ENCODE results near the gene RNF169. TPM values are rescaled to one million over a fixed set of nuclear protein-coding genes. Genes with fewer than 3 reads are reported as not detected.

The RNF169 gene
- polyA plus RNA-seq, 2 of the 4 experiments (the other 2 are of a cell fraction) = 6.3 to 11.1 TPM

- CTCF ChIA-PET = interaction anchor here (5.4 to 6.9 kb wide), 2 partner anchors 12 to 13 kb away, joined by 29 to 38 read pairs; no protein-coding TSS in a partner anchor
- TF ChIP-seq FOSL2 (IDR thresholded peaks at IDR 0.05) = no peak
- no peak for TF ChIP-seq FOSL2 (CRISPR knock-in tag; IDR thresholded peaks at IDR 0.05)
- TF ChIP-seq RFX5 (IDR thresholded peaks at IDR 0.05) = no peak
- no peak for TF ChIP-seq PHF8 (IDR thresholded peaks at IDR 0.05; ENCODE audit: borderline replicate concordance, low read depth)
- no peak for TF ChIP-seq CEBPB (IDR thresholded peaks at IDR 0.05)
- no peak for TF ChIP-seq ESRRA (IDR thresholded peaks at IDR 0.05; ENCODE audit: borderline replicate concordance, low read length)
- FAIRE-seq (no peak), DNase-seq (ENCODE audit: low read depth in 1 of 2, low spot score in 1 of 2) (no peak), ATAC-seq (no peak)
- 86% methylated on average over 4 of the region's 4 CpGs for WGBS (ENCODE audit: missing lambda C conversion rate)
- POLR2A ChIA-PET = no interaction called here
- Histone ChIP-seq H3K9me3 (no peaks in the 10 kb centered on the region), H3K4me1 (no peaks in the 10 kb centered on the region), H3K4me2 (no peak overlapping the region), H3K4me3 (no peak overlapping the region), H3K27ac (no peak overlapping the region)
Measured at GRCh38 chr11:74713686-74714085, 35.0 kb upstream of the RNF169 start.

- TF ChIP-seq POLR2A (IDR thresholded peaks at IDR 0.05; ENCODE audit: low read length) = no peak
- no peak for TF ChIP-seq USF2 (IDR thresholded peaks at IDR 0.05)
- TF ChIP-seq SREBF2 (IDR thresholded peaks at IDR 0.05) = no peak
- Histone ChIP-seq H3K4me1 (no peaks in the 10 kb centered on the region), H3K27ac (no peak overlapping the region), H3K9me3 (no peaks in the 10 kb centered on the region), H3K4me3 (no peak overlapping the region), H3K4me2 (no peak overlapping the region)
- ChIA-PET POLR2A (no interaction called here), CTCF (interaction anchor here (1.4 to 6.9 kb wide), 4 partner anchors 12 to 80 kb away, joined by 4 to 38 read pairs (median 24); no protein-coding TSS in a partner anchor)
- WGBS (ENCODE audit: missing lambda C conversion rate) = 93% methylated on average over 7 of the region's 7 CpGs
- no peak for DNase-seq (ENCODE audit: low read depth in 1 of 2, low spot score in 1 of 2)
- ATAC-seq = no peak
- FAIRE-seq = no peak
Measured at GRCh38 chr11:74714904-74715303, 33.7 kb upstream of the RNF169 start.

- DNase-seq (ENCODE audit: low read depth in 1 of 2, low spot score in 1 of 2) (no peak), FAIRE-seq (no peak), ATAC-seq (no peak)
- POLR2A ChIA-PET = no interaction called here
- Histone ChIP-seq H3K4me2 (no peak overlapping the region), H3K4me1 (no peaks in the 10 kb centered on the region), H3K27ac (peak overlapping the region in 1 of 2 experiments; percentile 10; a peak in 1 of 6 replicates), H3K9me3 (no peaks in the 10 kb centered on the region), H3K4me3 (no peak overlapping the region)
- WGBS (ENCODE audit: missing lambda C conversion rate) = 70% methylated on average over 5 of the region's 5 CpGs
- CTCF ChIA-PET = interaction anchor here (1.0 to 6.9 kb wide), 5 partner anchors 9 to 106 kb away, joined by 3 to 38 read pairs (median 19); no protein-coding TSS in a partner anchor
- TF ChIP-seq CEBPB (IDR thresholded peaks at IDR 0.05) (no peak), FOSL2 (IDR thresholded peaks at IDR 0.05) (no peak), FOSL2 (CRISPR knock-in tag; IDR thresholded peaks at IDR 0.05) (no peak), HMGXB4 (CRISPR knock-in tag; IDR thresholded peaks at IDR 0.05; ENCODE audit: borderline replicate concordance) (no peak), FOXS1 (CRISPR knock-in tag; IDR thresholded peaks at IDR 0.05) (no peak), HEYL (CRISPR knock-in tag; IDR thresholded peaks at IDR 0.05) (no peak), CBX2 (IDR thresholded peaks at IDR 0.05; ENCODE audit: borderline replicate concordance, low read depth) (no peak), USF2 (IDR thresholded peaks at IDR 0.05) (no peak), BHLHE40 (IDR thresholded peaks at IDR 0.05; ENCODE audit: low read depth, low read length) (no peak), EHF (CRISPR knock-in tag; IDR thresholded peaks at IDR 0.05) (no peak), HDAC2 (IDR thresholded peaks at IDR 0.05) (no peak), HES2 (IDR thresholded peaks at IDR 0.05) (no peak), CHD2 (IDR thresholded peaks at IDR 0.05; ENCODE audit: low read length, partially characterized antibody) (no peak), TFCP2L1 (CRISPR knock-in tag; IDR thresholded peaks at IDR 0.05) (no peak), MAFK (IDR thresholded peaks at IDR 0.05; ENCODE audit: partially characterized antibody) (no peak), NFE2L2 (conservative IDR thresholded peaks at IDR 0.05; ENCODE audit: low read length) (no peak)
Measured at GRCh38 chr11:74717221-74717969, 31.3 kb upstream of the RNF169 start.
